ENCODE data around the gene HOXA9. TPM values are rescaled to one million over a fixed set of nuclear protein-coding genes. Genes with fewer than 3 reads are reported as not detected.

Gene HOXA9
- total and polyA plus RNA-seq, 4 donors, result 0.02 to 0.70 TPM; not detected in 2

- Histone ChIP-seq H3K27ac (ENCODE audit: low read depth in 1 of 2, low read length in 2 of 2) (no peak overlapping the region), H3K4me1 (ENCODE audit: control insufficient read depth in 4 of 4, insufficient read depth in 4 of 4, low read length in 3 of 4) (peaks cover 0 to 9% (median 1%) of the 10 kb centered on the region in 4 donors), H3K27me3 (ENCODE audit: control insufficient read depth in 4 of 4, insufficient read depth in 4 of 4, low read length in 3 of 4) (peaks cover 0 to 19% (median 9%) of the 10 kb centered on the region in 4 donors), H3K4me3 (ENCODE audit: low read depth in 1 of 3, low read length in 3 of 3) (no peak overlapping the region), H3K9me3 (ENCODE audit: control insufficient read depth in 4 of 4, low read length in 3 of 4) (peaks cover 0 to 2% (median 0%) of the 10 kb centered on the region in 4 donors), H3K36me3 (ENCODE audit: control insufficient read depth in 4 of 4, insufficient read depth in 3 of 4, low read depth in 1 of 4, low read length in 3 of 4) (no peaks in the 10 kb centered on the region), H3K9ac (ENCODE audit: low read depth in 1 of 2, low read length in 2 of 2) (no peak overlapping the region)
- WGBS, result 31% methylated on average over 6 of the region's 6 CpGs
- DNase-seq (ENCODE audit: low spot score), result no peak
- no peak for TF ChIP-seq ZBTB33 (IDR thresholded peaks at IDR 0.05)
- TF ChIP-seq HNF4G (IDR thresholded peaks at IDR 0.05), result no peak
- no peak for TF ChIP-seq SP1 (IDR thresholded peaks at IDR 0.05)
- no peak for TF ChIP-seq JUND (IDR thresholded peaks at IDR 0.05)
- TF ChIP-seq NR2F2 (IDR thresholded peaks at IDR 0.05), result no peak
- no peak for TF ChIP-seq ATF3 (IDR thresholded peaks at IDR 0.05)
- TF ChIP-seq MAX (IDR thresholded peaks at IDR 0.05), result no peak
- no peak for TF ChIP-seq CTCF (IDR thresholded peaks at IDR 0.05; ENCODE audit: low read depth, low read length, missing input control)
Measured at GRCh38 chr7:27132978-27133377, 32.4 kb downstream of the HOXA9 start.

- Histone ChIP-seq H3K27ac (ENCODE audit: low read depth in 1 of 2, low read length in 2 of 2) (no peak overlapping the region), H3K9ac (ENCODE audit: low read depth in 1 of 2, low read length in 2 of 2) (no peak overlapping the region), H3K36me3 (ENCODE audit: control insufficient read depth in 4 of 4, insufficient read depth in 3 of 4, low read depth in 1 of 4, low read length in 3 of 4) (no peaks in the 10 kb centered on the region), H3K4me1 (ENCODE audit: control insufficient read depth in 4 of 4, insufficient read depth in 4 of 4, low read length in 3 of 4) (peaks cover 0 to 9% (median 1%) of the 10 kb centered on the region in 4 donors), H3K9me3 (ENCODE audit: control insufficient read depth in 4 of 4, low read length in 3 of 4) (peaks cover 0 to 2% (median 0%) of the 10 kb centered on the region in 4 donors), H3K27me3 (ENCODE audit: control insufficient read depth in 4 of 4, insufficient read depth in 4 of 4, low read length in 3 of 4) (peaks cover 0 to 19% (median 8%) of the 10 kb centered on the region in 4 donors), H3K4me3 (ENCODE audit: low read depth in 1 of 3, low read length in 3 of 3) (no peak overlapping the region)
- TF ChIP-seq NR2F2 (IDR thresholded peaks at IDR 0.05), result no peak
- no peak for TF ChIP-seq SP1 (IDR thresholded peaks at IDR 0.05)
- TF ChIP-seq FOXA1 (IDR thresholded peaks at IDR 0.05), result no peak
- TF ChIP-seq ATF3 (IDR thresholded peaks at IDR 0.05), result no peak
- no peak for TF ChIP-seq RAD21 (IDR thresholded peaks at IDR 0.05)
- TF ChIP-seq REST (IDR thresholded peaks at IDR 0.05), result no peak
- no peak for DNase-seq (ENCODE audit: low spot score)
- 30% methylated on average over 2 of the region's 2 CpGs for WGBS
Measured at GRCh38 chr7:27132214-27132613, 33.1 kb downstream of the HOXA9 start.
